Measurements from ENCODE around the gene INSRR.

DNA sequence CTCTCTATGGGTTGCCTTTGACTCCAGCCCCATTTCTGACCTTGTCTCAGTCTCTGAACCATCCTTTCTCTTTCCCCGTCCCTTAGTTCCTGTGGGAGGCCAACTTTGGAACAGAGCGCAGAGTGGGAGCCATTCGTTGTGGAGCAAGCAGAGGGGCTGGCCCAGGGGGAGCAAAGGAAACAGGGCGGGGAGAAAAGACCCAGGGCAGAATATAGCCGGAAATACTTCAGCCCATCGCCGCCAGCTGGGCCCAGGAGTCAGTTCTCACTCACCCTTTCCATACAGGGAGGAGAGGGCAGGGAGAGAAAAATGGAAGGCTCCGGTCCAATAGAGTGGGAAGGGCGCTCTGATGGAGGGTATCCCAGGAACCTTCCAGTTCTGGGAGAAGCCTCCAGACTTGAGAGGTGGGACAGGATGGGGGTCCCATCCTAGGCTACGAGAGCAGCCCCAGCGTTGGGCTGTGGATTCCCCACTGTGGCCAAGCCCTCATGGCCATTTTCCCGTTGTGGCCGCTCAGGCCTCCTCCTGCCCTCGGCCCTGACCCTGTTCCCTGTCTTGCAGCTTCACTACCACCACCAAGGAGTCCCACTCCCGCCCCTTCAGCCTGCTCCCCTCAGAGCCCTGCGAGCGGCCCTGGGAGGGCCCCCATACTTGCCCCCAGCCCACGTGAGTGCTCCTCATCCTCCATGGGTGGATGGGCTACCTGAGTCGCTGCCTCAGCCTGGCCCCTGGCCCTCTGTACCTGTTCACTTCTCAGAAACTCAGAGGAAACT lies 45.5 kb upstream of the INSRR start:
- TF ChIP-seq, protein P1, sequence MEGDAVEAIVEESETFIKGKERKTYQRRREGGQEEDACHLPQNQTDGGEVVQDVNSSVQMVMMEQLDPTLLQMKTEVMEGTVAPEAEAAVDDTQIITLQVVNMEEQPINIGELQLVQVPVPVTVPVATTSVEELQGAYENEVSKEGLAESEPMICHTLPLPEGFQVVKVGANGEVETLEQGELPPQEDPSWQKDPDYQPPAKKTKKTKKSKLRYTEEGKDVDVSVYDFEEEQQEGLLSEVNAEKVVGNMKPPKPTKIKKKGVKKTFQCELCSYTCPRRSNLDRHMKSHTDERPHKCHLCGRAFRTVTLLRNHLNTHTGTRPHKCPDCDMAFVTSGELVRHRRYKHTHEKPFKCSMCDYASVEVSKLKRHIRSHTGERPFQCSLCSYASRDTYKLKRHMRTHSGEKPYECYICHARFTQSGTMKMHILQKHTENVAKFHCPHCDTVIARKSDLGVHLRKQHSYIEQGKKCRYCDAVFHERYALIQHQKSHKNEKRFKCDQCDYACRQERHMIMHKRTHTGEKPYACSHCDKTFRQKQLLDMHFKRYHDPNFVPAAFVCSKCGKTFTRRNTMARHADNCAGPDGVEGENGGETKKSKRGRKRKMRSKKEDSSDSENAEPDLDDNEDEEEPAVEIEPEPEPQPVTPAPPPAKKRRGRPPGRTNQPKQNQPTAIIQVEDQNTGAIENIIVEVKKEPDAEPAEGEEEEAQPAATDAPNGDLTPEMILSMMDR (IDR thresholded peaks at IDR 0.05; ENCODE audit: insufficient read depth, low read length, poor library complexity, severe bottlenecking), result no peak
- TF ChIP-seq EZH2phosphoT487 (conservative IDR thresholded peaks at IDR 0.05; ENCODE audit: low read length), result no peak
